GM13977 (cell line): Measurements from ENCODE around the gene SIX5.

ENCODE experiments used
- DNase-seq: peaks from one replicate; pipeline ENCODE4 v3.0.0; 2012; ENCODE audit warnings: low spot score
- CTCF ChIP-seq: IDR thresholded peaks from 2 replicates; pipeline ENCODE4 v1.5.1; 2012; ENCODE audit warnings: mild to moderate bottlenecking, control low read depth; ENCODE audit not compliant: insufficient read depth; ENCODE audit errors: extremely low read depth, missing control alignments
- in situ Hi-C: fragments of 300-500 bp; cut with MboI; formaldehyde crosslinking; loops from one replicate; pipeline ENCODE4 v1.12.0; 2022; ENCODE audit warnings: low sequenced_read_pairs, low pct_unique_long_range_greater_than_20kb, mixed read lengths, inconsistent platforms; ENCODE audit not compliant: unreplicated experiment

The SIX5 gene

GRCh38 chr19:45785781-45786532, 16.9 kb upstream of the SIX5 start:
- TF ChIP-seq CTCF, result no peak
- in situ Hi-C loops, result no loop called here
- no peak for DNase-seq

GRCh38 chr19:45785097-45785496, 16.0 kb upstream of the SIX5 start:
- no peak for TF ChIP-seq CTCF
- DNase-seq, result no peak
- in situ Hi-C loops, result no loop called here

GRCh38 chr19:45784096-45784495, 15.0 kb upstream of the SIX5 start:
- in situ Hi-C loops, result no loop called here
- TF ChIP-seq CTCF, result no peak
- no peak for DNase-seq

GRCh38 chr19:45782820-45783785, 14.1 kb upstream of the SIX5 start:
- no peak for TF ChIP-seq CTCF
- in situ Hi-C loops, result no loop called here
- no peak for DNase-seq

GRCh38 chr19:45782162-45782691, 13.2 kb upstream of the SIX5 start, which contains the start of gene DMPK:
DMPK (minus strand) TSS chr19:45782490; CDS start chr19:45782352, 138 bp downstream.
- in situ Hi-C loops, result no loop called here
- TF ChIP-seq CTCF, result no peak
- DNase-seq, result no peak
